NK-92 (cell line): ENCODE results near the gene MATN1.
"Not testable (repeated sequence)": the region's sequence is repeated elsewhere in the genome, so short reads cannot be mapped to it uniquely, and the experiment has no call there.

Source experiments
- DNase-seq: peaks from one replicate; lab custom pipeline; 2025; ENCODE audit not compliant: unreplicated experiment; lab: John Stamatoyannopoulos, UW

MATN1 gene, protein sequence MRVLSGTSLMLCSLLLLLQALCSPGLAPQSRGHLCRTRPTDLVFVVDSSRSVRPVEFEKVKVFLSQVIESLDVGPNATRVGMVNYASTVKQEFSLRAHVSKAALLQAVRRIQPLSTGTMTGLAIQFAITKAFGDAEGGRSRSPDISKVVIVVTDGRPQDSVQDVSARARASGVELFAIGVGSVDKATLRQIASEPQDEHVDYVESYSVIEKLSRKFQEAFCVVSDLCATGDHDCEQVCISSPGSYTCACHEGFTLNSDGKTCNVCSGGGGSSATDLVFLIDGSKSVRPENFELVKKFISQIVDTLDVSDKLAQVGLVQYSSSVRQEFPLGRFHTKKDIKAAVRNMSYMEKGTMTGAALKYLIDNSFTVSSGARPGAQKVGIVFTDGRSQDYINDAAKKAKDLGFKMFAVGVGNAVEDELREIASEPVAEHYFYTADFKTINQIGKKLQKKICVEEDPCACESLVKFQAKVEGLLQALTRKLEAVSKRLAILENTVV

DNA sequence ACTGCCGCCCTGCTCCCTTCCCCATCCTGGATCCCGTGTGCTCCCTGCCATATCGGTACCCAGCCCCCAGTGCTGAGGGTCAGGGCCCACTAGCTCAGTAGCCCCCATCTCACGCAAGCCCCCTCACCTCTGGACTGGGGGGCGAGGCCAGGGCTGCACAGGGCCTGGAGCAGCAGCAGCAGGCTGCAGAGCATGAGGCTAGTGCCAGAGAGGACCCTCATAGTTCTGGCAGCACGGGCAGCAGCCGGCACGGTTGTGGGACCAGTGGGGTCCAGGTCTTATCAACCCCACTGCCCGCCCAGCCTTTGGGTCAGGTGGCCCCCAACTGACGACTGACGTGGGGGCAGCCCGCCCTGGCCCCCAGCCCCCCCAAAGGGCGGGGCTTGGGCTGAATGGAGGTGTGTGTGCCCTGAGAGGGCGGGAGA lies at the start of gene MATN1:
Gene MATN1 (minus strand): TSS at position 255 of the 425 bp plus-strand sequence. CDS start 34 bp downstream, at position 221.
- DNase-seq: no peak

DNA sequence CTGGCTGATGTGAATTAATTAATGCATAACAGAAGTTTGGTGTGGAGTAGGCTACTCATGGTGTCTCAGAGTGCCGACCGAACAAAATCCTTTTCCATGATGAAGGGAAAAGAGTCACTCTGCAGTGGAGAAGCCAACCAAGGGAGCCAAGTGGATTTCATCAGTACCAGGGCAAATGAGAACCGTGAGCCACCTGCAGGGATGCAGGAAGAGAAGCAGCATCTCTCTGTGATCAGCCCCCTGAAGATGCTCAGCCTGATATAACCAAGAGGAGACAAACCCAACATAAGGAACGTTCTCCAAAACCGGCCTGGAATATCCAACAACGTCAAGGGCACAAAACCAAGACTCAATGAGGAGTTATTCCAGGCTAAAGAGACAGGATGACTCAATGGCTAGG lies 47.6 kb upstream of the MATN1 start:
- DNase-seq: no peak

DNA sequence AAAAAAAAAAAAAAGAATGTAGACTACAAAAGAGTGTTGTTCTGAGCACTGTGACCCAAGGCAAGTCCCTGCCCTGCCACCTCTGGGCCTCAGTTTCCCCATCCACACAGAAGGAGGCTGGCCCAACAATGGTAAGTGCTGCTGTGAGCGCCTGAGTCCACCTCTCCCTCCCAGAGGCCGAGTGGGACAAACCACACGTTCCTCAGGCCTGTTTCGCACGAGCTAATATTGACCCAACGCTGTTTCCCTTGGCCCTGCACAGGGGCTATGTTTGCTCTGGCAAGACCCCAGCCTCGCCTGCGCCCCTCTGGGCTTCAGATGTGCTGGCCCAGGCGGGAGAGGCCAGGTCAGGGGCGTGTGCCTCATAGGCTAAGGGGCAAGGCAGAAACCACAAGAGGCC lies 46.8 kb upstream of the MATN1 start:
- no peak for DNase-seq

DNA sequence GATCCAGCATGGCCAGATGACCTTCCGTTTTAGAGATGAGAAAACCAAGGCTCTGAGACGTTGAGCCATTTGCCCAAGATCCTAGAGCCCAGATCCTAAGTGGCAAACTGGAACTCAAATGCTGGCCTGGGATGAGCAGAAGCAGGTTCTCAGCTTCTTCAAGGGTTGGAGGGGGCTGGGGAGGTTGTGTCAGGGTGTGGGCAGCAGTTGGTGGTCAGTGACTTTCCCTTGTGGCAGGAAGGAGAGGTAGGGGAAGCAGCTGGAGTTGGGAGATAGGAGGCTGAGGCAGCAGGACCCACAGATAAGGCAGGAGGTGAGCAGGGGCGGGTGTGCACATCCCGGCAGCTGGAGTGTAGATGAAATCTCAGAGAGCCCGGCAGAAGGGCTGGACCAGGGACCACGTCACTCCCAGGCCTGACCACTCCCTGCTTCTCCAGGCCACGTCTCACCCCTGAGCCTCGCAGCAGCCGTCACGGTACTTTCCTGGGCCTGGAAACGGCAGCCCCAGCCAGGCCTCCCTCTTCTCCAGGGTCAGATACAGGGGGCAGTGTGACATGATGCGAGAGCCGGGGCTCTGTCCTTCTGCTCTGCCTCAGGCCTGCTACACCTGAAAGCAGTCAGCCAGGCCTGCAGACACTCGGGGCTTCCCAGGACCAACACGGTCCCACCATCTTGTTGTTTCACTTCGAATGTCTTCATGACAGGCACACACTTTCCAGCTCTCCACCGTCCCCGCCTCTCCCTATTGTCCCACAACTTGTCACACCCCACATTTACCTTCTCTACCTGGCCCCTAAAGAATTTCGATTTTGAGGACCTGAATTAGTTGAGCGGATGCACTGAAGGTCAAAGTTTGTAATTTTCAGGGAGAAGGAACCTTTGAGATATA lies 45.7 kb upstream of the MATN1 start:
- no peak for DNase-seq

DNA sequence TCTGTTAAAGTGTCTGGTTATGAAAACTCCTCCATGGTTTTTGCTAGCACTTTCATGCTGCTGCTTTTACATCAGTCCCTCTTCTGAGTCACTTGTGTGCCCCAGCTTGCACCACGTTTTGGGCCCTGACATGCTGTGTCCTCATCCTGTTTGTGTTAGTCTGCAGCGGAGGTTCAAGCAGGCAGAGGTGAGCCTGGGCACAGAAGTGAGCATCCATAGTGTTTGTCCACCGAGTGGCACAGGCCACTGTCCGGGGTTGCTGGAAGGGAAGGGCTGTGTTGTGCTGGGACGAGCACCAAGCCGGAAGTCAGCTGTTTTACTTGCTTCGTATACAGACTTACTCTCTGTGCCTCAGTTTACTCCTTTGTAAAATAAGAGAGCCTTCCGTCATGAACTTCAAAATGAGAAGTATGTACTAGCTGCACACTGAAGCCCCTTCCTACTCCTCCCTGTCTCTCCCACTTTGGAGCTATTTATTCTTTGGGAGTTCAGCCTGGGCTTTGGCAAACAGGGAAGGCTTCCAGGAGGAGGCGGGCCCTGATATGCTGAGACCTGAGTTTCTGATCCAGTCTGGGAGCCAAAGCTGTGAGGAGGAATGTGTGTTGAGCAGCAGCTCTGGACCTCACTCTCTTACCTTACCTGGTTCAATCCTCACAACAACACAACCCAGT lies 44.9 kb upstream of the MATN1 start:
- DNase-seq: no peak

DNA sequence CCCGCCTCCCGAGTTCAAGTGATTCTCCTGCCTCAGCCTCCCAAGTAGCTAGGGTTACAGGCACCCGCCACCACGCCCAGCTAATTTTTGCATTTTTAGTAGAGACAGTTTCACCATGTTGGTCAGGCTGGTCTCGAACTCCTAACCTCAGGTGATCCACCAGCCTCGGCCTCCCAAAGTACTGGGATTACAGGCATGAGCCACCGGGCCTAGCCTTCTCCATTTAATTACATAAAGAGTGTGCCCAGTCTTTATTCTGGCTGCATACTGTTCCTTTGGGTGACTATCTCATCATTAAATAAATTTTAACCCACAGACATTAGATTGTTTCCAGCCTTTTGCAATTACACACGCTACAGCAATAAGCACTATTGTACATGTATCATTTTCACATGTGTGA lies 43.6 kb upstream of the MATN1 start:
- DNase-seq: not testable (repeated sequence)

DNA sequence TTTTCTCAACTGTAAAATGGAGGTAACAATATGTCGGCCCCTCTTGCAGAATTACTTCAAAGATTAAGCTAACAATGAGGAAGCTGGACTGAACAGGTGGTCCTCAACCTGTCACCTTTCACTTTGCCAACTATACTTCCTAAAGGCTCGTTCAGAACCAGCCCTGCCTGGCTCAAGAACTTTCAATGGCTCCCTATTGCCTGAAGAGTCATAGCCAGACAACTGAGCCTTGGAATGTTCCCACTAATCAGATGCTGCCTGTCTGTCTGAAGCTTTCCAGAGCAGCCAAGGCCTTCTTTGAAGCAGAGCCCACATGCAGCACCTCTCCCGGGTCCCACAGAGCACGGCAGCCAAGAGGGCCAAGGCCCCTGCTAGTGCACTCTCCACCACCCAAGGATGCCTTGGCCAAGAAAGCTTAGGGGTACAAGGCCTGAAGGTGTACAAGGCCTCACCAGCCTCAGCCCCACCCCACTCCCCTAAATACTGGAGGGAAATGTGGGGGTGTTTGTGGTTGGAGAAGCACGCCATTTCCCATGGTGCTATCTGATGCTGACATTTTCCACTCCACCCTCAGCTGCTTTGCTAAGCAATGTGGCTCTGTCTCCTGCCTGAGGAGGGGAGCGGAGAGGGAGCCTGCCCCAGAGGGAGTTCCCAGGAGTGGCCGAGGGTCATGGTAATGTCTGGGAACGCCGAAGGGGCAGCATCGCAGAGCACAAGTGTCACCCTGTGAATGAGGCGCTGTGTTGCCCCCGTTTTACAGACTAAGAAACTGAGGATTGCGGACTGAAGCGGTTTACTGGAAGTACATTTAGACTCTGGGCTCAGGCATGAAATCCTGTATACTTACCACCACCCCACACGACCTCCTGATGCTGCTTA lies 42.4 kb upstream of the MATN1 start:
- no peak for DNase-seq

DNA sequence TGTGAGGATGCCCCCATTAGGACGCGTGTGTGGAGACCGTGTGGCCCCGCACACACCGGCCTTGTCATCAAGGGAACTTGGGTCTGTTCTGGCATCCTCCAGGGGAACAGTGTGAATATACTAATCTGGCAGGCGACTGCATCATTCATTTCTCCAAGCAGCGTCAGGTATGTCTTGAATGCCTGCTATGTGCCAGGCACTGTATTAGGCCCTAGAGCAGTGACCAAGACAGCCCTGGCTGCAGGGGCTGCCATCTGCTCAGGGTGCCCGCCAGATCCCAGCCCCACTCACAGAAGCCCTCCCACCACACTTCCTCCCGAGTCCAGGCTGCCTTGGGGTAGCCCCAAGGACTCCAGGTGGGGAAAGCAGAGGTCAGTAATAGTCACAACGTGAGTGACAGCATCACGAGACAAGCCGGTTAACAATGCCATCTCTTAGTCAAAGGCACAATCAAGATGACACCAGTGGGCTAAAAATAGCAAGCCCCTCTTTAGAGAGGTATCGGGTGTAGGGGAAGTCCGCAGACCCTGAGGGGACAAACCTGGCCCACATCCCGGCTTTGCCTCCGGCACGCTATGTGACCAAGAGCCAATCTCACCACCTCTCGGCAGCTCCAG lies 41.7 kb upstream of the MATN1 start:
- DNase-seq: no peak

DNA sequence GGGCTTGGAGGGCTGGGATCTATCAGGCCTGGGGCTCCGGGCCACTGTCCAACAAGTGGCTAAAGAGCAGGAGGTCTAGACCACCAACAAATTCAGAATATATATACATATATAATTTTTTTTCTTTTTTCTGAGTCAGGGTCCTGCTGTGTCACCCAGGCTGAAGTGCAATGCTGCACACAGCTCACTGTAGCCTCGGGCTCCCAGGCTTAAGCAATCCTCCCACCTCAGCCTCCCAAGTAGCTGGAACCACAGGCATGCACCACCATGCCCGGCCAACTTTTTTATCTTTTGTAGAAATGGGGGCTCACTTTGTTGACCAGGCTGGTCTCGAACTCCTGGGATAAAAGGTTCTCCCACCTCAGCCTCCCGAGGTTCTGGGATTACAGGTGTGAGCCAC lies 41.0 kb upstream of the MATN1 start:
- no peak for DNase-seq

DNA sequence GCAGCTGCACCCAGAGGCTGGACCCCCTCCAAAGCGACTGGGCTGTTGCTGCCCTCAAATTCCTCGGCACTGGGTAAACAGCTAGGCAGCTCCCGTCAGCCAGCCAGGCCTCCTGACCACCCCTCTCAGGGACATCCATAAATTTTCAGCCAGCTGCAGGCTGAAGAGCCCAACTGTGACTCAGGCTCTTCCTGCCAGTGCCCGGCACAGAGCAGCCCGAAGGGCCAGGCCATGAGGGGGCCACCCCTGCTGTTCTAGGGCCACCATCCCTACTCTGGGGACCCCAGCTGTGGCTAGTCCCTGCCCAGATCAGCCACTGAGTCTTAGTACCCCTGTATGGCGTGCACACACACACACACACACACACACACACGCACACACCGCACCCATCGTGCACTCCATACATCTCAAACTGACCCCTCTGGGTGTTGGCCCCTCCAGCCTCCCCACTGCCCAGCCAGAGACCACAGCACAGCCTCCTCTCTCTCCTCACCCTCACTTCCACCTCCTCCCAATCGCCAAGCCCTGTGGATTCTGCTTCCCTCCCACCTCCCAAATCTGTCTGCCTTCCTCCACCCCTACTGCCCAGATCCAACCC lies 40.4 kb upstream of the MATN1 start:
- no peak for DNase-seq

DNA sequence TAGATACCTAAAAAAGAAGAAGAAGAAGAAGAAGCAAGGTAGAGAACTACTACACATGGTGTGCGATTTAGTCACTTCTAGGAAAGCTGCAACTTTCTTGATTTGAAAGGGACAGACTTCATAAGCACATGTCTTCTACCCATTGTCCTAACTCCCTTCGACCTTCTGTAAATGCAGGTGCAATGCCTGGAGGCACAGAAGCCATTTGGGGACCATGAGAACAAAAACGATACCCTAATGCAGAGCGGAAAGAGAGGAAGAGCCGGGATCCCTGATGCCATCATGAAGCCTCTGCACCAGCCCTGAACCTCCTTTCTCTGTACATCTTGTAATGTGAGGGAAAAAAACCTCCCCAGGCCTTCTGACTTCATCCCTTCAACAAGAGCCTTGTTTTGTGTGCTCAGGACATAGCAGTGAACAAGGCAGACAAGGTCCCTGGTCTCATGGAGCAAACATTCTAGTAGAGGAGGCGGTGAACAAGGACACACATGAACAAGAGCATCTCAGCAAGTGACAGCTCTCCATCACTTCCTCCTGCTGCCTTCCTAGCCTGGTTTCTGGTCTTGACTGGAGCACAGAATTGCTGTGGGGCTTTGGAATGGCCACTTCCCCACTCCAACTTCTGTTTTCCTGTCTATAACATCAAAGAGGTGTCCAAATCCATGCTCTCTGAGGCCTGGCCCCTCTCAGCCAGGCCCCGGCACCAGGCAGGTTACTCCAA lies 39.7 kb upstream of the MATN1 start:
- no peak for DNase-seq

DNA sequence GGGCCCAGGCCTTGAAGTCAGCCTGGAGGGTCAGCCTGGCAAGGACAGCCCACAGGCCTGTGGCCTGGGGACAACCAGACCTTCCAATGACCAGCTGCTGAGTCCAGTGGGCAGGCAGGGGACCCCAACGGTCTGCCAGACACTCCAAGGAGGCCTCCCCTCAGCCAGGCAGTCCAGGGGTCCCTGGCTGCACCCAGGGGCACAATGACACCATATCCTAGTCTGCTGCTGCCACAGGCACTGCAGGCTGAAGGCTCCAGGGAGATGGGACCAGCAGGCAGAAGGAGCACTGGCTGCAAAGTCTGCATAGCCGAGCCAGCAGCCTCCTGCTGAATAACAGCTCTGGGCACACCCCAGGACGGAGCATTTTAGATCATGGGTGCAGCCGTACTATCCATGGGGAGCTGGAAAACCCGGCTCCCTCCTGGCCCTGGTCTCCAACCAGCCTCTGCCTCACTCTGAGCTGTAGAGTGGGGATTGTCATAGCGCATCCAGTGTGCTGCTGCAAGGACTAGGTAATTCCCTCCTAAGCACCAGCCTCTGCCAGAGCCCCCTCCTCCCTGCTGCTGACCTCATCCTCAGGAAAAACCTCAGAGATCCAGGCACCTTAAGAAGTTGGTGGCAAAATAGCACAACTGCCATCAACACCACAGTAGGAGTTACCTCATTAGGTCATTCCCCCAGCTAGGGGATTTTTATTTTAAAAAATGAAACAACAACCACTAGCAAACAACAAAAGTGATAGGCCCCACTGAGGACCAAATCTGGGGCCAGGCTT lies 39.0 kb upstream of the MATN1 start:
- DNase-seq: no peak

DNA sequence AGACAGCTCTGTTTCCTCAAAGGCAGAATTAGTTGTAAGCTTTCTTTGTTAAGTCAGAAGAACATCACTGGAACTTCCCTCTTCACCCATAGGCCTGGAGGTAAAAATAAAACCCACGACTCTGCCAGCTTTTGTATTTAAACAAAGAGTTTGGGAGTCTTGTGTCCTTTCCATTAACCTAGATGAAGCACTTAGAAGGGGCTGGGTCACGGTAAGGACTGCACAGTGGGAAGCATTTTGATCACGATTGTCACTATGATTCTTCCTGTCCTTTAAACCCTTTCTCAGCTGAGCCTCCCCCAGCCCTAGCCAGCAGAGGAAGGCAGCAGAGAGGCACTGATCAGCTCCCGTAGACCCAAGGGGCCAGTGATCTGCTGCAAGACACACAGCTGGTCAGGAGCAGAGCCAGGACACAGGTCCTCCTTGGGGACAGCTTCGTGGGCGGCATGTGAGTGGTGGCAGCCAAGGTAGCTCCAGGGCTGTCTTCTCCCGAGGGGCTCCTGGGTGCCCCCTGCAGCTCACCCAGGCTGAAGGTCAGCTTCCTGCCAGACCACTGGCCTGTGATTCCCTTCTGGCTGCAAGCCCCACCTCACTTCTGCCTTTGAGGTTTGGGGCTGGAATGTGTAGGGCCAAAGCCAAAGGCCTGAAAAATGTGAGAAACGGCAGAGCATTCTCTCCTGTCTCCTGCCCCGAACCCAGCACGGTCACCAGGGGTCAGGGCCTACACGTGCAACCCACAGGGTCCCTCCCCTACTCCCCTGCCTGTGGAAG lies 38.2 kb upstream of the MATN1 start:
- DNase-seq: no peak

DNA sequence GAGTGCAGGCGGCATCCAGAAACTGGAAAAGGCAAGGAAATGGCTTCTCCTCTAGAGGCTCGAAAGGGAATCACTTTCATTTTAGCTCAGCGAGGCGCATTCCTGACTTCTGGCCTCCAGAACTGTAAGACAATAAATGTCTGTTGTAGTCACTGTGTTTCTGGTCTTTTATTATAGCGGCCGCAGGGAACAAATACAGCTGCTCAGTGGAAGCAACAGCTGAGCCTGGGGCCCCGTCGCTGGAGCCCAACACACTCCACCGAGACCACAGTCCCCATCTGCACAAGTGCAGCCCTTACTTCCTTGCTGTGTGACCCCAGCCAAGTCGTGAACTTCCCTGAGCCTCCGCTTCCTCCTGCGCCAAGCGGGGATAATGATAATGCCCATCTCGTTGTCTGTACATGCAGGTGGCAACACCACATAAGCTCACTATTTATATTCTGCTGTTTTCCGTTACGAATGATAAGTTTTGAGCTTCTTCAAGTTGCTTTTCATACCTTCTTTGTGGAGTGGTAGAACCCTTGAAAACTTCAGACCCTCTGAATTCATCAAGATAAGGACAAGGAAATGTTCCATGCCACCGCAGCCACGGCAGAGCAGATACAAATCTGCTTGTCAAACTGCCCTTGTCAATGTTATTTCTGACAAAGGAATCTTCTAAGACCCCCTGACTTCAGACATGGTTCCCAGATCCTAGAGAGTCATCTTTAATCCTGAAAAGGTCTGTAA lies 37.4 kb upstream of the MATN1 start:
- DNase-seq: no peak

DNA sequence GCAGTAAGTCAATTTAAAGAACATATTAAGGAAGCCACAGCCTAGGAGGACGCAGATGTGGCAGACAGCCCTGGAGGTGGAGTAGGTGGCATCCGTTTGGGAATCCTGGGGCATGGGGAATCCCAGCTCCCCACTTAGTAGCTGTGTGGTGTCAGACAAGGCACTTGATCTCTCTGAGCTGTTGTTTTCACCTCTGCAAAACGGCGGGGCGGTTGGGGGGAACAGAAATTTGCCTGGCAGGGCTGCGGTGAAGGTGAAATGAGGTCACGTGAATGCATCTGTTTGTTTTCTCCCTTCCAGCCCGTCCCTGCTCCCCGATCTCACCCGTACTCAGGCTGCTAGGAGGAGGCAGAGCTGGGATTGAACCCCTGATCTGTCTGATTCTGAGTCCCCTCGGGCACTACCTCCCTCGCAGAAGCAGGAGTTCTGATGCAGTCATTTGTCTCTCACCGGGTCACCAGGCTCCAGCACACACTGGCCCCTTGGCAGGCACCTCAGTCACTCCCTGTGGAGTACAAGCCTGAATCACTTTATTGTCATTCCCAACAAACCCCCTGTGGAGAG lies 36.4 kb upstream of the MATN1 start:
- DNase-seq: no peak

DNA sequence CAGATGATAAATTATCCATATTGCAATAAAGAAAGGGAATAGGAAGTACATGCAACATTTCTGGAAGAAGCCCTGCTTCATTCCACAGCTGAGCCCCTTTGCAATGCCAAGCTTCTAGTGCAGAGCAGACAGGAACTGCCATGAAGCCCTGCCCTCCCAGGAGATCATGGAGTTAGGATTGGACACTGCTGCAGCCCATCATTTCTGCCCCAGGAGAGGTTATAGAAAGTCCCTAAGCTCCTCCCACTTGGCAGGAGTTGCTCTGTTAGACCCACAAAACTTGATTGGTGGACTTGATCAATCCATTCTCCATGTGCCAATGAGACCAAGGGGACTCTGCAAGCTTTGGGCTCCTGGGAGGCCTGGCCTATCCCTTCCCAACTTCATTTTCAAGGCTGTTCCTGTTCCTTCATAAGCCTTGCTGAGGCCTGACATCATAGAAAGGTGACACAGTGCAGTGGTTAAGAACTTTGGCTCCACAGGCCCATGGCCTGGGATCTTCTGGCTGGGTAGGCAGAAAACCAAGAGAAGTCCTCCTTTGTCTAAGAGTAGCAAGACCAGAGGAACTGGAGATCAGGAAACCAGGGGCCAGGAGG lies 35.5 kb upstream of the MATN1 start:
- no peak for DNase-seq
